Measurements from ENCODE around the gene ABHD16B. TPM values are rescaled to one million over a fixed set of nuclear protein-coding genes. Genes with fewer than 3 reads are reported as not detected.

Gene ABHD16B
- total and polyA plus RNA-seq, 2 donors (not counting 3 experiments of a cell fraction or from before 2014, with no cell fraction given) = not detected

DNA sequence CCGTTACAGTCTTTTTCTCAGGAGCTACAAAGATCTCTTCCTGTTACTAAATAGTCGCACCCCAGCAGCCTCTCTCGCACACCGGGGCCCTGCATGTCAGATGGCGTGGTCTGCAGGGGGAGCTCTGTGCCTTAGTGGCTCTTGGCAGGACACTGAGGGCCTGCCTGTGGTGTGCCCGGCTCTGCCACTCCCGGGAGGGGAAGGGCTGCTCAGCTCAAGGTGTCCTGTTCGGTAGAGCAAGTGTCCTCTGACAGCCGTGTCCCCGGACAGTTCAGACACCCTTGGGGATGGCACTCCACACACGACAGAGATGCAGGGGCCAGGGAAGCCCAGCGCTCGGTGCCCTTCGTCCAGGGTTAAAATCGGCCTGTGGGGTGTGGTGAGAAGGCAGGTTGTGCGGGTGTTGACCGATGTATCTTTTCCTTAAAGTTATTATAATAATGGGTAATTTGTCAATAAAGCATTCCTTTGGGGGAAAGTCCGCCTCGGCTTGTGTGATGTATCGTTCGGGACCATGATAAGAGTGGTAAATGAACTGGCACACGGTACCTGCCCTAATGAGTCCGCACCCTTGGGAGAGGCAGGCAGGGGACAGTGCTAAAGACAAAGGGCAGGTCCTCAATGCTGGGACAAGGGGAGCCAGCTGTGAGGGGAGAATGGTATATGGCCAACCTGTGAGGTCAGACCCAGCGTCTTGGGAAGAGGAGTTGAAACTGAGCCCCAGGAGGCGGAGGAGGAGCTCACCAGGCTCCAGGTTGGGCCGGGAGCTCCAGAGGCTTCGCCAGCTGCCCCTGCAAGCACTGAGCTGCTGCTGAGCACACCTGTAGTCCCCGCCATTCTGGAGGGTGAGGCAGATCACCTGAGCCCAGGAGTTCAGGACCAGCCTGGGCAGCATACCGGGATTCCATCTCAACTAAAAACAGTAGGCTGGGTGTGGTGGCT lies 30.0 kb downstream of the ABHD16B start:
- ChIA-PET POLR2A (interaction anchor here (0.7 kb wide), 1 partner anchor 909 kb away, joined by 10 read pairs; no protein-coding TSS in a partner anchor), CTCF (interaction anchor here (1.1 kb wide), 1 partner anchor 82 kb away, joined by 5 read pairs; no protein-coding TSS in a partner anchor)
- intact Hi-C loops (cut with micrococcal nuclease) (loop anchor here (10.0 kb wide), 1 partner anchor 163 kb away; no protein-coding TSS in a partner anchor), dilution Hi-C loops (cut with MboI; ENCODE audit: extremely low pct_ligation_motif_present, low sequenced_read_pairs) (no loop called here)
- no peak overlapping the region for H2AFZ ChIP-seq (ENCODE audit: low read depth, low read length)
- H3K27me3 ChIP-seq (ENCODE audit: control insufficient read depth in 2 of 2, insufficient read depth in 2 of 2, low read length in 2 of 2) = no peaks in the 10 kb centered on the region
- no peak overlapping the region for H3K9ac ChIP-seq (replicated peaks; ENCODE audit: extremely low read depth, insufficient read depth, low read length)
- no peak for FAIRE-seq
- TF ChIP-seq, protein P1, sequence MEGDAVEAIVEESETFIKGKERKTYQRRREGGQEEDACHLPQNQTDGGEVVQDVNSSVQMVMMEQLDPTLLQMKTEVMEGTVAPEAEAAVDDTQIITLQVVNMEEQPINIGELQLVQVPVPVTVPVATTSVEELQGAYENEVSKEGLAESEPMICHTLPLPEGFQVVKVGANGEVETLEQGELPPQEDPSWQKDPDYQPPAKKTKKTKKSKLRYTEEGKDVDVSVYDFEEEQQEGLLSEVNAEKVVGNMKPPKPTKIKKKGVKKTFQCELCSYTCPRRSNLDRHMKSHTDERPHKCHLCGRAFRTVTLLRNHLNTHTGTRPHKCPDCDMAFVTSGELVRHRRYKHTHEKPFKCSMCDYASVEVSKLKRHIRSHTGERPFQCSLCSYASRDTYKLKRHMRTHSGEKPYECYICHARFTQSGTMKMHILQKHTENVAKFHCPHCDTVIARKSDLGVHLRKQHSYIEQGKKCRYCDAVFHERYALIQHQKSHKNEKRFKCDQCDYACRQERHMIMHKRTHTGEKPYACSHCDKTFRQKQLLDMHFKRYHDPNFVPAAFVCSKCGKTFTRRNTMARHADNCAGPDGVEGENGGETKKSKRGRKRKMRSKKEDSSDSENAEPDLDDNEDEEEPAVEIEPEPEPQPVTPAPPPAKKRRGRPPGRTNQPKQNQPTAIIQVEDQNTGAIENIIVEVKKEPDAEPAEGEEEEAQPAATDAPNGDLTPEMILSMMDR (IDR thresholded peaks at IDR 0.05; ENCODE audit: extremely low read depth in 1 of 2, insufficient read depth in 1 of 2, low read depth in 1 of 2, low read length in 2 of 2) = no peak
- TF ChIP-seq, protein P2, sequence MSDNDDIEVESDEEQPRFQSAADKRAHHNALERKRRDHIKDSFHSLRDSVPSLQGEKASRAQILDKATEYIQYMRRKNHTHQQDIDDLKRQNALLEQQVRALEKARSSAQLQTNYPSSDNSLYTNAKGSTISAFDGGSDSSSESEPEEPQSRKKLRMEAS (IDR thresholded peaks at IDR 0.05; ENCODE audit: insufficient read depth, insufficient read length) = no peak
- TF ChIP-seq EZH2 (IDR thresholded peaks at IDR 0.05; ENCODE audit: borderline replicate concordance, low read depth, low read length, severe bottlenecking) = no peak
- TF ChIP-seq FOS (IDR thresholded peaks at IDR 0.05; ENCODE audit: borderline replicate concordance, insufficient read depth, low read length) = no peak
- no peak for TF ChIP-seq MYC (IDR thresholded peaks at IDR 0.05; ENCODE audit: low read depth, low read length)
- TF ChIP-seq JUN (IDR thresholded peaks at IDR 0.05; ENCODE audit: borderline replicate concordance, insufficient read depth, insufficient read length, low read depth) = no peak
- no peak for TF ChIP-seq GATA2 (IDR thresholded peaks at IDR 0.05; ENCODE audit: insufficient read depth, insufficient read length, low read depth, low read length)
- TF ChIP-seq POLR2A (IDR thresholded peaks at IDR 0.05; ENCODE audit: low read depth, low read length) = no peak
- no peak for TF ChIP-seq POLR2AphosphoS5 (IDR thresholded peaks at IDR 0.05; ENCODE audit: insufficient read depth, low read depth, low read length)
- H3K9me1 ChIP-seq (replicated peaks; ENCODE audit: control insufficient read depth, extremely low read depth, insufficient read depth, low read length) = no peaks in the 10 kb centered on the region
- H3K4me3 ChIP-seq (replicated peaks in 1 of 3; ENCODE audit: insufficient read depth in 1 of 3, low read depth in 1 of 3, low read length in 3 of 3) = no peak overlapping the region
- peaks cover 13 to 44% of the 10 kb centered on the region in 2 experiments for H3K36me3 ChIP-seq (ENCODE audit: control insufficient read depth in 2 of 2, extremely low read depth in 1 of 2, insufficient read depth in 2 of 2, low read length in 2 of 2)
- H3K4me1 ChIP-seq (ENCODE audit: control insufficient read depth, extremely low read depth, insufficient read depth, low read length) = peaks cover 7% of the 10 kb centered on the region
- H3K27ac ChIP-seq (ENCODE audit: insufficient read depth, low read depth, low read length) = no peak overlapping the region
- H3K79me2 ChIP-seq (ENCODE audit: control insufficient read depth, insufficient read depth, low read length) = peaks cover 14% of the 10 kb centered on the region
- no peak for DNase-seq (ENCODE audit: low read depth, low spot score)
- H3K9me3 ChIP-seq (replicated peaks; ENCODE audit: control insufficient read depth, insufficient read depth, low read length) = no peaks in the 10 kb centered on the region
- no peak overlapping the region for H3K4me2 ChIP-seq (ENCODE audit: insufficient read depth, low read length)
- no peaks in the 10 kb centered on the region for H4K20me1 ChIP-seq (replicated peaks; ENCODE audit: control insufficient read depth, extremely low read depth, insufficient read depth, low read length)
- BruUV-seq (replicated peaks) = TSS peak; percentile 10

Data from endothelial cell of umbilical vein (primary cell).